NCI-H2107 (cell line): ENCODE results near the gene VSIG1.

ENCODE experiments used
- DNase-seq: peaks from one replicate; lab custom pipeline; 2025; lab: John Stamatoyannopoulos, UW

The VSIG1 gene

DNA sequence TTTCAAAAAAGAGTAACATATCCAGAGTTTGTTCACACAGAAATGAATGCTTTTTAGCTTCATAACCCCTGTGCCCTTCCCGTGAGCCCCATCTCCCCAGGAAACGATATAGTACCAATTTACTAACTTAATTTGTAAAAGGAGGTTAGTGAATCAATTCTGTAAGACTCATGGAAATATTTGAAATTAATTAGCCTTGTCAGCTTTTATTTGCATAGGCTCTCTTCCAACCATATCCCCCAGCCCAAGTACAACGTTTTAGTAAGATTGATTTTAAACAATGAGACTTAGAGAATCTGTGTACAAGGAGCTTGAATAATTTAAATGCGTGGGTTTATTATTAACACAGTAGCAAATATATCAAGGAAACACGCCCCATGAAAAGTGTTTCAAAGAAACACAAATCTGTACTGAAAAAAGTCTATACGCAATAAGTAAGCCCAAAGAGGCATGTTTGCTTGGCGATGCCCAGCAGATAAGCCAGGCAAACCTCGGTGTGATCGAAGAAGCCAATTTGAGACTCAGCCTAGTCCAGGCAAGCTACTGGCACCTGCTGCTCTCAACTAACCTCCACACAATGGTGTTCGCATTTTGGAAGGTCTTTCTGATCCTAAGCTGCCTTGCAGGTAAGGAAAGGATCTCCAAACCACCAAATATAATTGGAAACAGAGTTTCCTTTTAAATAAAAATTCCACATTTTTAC, at the start of gene VSIG1:
Gene VSIG1 (plus strand): TSS at position 512 of the 703 bp plus-strand sequence. CDS start 66 bp downstream, at position 578.
- DNase-seq: no peak

DNA sequence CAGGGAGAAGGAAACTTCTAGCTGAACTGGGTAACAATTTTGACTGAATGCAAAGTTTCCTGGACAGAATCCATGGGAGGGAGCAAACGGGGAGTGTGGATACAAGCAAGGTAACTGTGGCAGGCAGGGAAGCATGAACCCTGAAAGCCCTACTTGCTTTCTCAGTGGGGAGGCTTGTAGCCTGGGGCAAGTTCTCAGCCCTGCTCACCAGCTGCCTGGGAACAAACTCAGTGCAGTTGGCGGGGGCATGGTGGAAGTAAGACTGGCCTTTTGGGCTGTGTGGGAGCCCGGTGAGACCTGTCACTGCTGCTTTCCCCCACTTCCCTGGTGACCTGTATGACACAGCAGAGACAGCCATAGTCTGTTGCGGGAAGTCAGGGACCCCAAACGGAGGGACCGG, 48.7 kb upstream of the VSIG1 start:
- no peak for DNase-seq

DNA sequence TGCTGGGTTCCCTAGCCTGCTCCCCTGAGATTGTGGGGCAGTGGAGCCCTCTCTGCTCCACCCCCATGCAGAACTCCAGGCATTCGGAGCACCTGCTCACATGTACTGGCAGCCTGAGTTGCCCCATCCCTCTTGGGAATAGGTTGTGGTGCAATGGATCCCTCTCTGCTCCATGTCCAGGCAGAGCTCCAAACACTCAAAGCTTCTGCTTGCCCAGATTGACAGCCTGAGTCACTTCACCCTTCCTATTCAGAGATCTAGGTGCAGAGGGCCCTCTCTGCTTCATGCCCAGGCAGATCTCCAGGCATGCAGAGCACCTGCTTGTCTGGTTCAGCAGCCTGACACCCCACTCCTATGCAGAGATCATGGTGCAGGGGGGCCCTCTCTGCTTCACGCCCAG, 44.1 kb upstream of the VSIG1 start:
- peak; percentile 47 for DNase-seq

DNA sequence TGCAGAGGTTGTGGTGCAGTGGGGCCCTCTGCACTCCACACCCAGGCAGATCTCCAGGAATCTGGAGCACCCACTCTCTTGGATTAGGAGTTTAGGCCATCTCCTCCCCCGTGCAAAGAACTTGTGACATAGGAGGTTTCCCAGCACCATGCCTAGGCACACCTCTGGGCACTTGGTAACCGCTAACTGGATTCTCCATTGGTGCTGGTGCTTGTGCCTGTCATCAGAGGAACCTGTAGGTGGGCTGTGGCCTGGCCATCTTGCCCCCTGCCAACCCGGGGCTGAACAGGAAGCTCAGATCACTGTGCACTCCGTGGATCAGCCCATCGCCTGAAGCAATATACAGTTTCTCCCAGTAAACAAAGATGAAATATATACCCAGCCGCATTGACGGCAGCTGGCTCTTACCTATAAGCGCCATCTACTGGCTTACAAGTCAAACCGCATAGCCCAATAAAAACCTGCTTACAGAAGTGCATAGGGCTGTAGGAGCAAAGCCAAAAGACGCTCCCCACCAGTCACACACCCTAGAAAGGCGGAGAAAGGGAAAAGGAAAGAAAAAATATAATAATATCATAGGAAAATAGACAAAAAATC, 43.5 kb upstream of the VSIG1 start:
- DNase-seq: peak; percentile 41

DNA sequence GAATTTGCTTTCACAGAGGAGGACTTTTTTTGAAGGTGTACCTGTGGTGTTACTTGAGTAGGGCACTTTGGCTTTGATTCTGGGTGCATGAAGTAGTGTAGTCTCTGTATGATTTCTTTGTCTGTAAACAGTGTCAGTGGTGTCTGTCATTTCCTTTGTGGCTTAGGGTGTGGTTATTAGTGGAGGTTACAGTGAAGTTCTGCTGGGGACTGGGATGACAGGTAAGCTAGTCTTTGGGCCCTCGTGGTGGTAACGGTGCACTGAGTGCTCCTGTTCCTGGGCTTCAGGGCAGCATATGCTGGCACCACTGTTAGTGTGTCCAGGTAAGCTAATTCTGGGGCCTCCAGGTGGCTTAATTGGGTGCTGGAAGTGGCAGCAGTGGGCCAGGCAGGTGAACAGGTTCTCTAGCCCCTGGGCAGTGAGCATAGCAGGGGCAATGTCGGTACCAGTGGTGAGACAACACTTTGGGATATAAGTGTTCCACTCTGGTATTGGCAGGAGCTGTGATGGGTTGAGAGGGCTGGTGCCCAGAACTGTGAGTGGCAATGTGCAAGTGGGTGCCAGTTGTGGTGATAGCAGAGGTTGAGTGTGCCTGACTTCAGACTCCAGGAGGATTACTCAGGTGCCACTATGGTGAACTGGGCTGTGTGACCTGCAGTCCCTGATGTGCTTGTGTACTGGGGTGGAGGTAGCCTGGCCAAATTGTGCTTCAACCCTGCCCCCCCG, 26.0 kb upstream of the VSIG1 start:
- no peak for DNase-seq

DNA sequence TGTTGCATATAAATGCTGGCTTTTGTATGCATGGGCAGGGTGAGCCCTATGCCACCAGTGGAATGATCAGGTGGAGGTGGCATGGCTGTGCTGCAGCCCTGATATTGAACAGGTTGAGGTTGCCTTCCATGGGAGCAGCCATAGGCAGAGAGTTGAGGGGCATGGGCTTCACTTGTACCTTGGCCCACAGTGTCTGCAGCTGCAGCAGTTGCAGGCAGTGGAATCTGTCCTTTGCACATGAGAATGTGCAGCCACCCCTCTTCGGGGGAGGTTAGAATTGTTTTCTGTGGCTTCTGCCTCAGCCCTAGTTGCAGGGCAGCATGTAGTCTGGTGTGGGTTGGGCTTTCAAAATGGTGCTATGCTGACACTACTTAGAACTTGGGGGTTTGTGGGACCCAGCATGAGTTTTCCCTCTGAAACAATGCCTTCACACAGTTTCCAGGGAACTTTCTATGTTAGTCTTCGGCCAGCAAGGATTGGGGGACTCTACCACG, 25.4 kb upstream of the VSIG1 start:
- DNase-seq: no peak

DNA sequence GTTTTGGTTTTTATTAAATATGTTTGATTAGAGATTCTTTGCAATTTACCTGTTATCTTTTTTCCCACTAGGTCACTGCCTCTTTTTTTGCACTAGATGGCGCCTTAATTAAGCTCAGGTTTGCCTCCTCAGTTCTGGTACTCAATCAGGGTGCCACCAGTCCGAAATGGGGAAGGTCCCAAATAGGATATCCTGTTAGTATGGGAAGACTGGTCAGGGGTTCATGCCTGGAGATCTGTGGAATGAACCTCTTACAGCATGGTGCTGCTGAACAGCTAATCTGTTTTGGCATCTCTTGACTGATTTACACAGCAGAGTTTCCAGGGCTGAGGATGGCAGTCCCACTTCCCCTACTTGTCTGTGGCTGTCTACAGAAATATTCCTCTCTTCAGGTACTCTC, 24.2 kb upstream of the VSIG1 start:
- no peak for DNase-seq

DNA sequence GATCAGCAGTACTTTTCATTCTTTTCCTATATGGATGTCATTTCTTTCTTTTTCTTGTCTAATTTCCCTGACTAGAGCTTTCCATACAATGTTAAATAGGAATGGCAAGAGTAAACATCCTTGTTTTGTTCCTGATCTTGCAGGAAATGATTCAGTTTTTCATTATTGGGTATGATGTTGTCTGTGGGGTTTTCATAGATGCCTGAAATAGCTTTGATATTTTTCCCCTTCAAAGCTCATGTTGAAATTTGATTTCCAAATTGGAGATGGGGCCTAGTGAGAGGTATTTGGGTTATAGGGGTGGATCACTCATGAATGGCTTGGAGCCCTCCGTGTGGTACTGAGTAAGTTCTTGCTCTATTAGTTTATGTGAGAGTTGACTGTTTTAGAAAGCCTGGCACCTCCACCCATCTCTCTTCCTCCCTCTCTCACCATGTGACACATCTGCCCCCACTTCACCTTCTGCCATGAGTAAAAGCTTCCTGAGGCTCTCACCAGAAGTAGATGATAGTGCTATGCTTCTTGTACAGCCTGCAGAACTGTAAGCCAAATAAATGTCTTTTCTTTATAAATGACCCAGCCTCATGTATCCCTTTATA, 22.3 kb upstream of the VSIG1 start:
- no peak for DNase-seq

DNA sequence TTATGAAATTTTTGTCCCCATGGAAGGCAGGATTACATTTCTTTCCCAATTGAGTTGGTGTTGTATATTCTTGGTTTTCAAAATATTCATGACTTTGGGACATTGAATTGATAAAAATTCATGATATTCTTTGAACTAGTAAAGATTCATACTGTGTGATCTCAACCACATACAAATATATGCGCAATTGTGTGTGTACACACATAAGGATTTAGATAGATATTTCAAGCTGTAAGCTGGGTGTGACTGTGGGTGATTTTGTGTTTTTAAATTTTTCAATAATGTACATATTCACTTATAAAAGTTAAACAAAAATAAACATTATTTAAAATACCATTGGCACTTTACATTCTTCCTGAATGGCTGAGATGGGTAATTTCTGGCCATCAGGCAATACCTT, 19.5 kb upstream of the VSIG1 start:
- no peak for DNase-seq

DNA sequence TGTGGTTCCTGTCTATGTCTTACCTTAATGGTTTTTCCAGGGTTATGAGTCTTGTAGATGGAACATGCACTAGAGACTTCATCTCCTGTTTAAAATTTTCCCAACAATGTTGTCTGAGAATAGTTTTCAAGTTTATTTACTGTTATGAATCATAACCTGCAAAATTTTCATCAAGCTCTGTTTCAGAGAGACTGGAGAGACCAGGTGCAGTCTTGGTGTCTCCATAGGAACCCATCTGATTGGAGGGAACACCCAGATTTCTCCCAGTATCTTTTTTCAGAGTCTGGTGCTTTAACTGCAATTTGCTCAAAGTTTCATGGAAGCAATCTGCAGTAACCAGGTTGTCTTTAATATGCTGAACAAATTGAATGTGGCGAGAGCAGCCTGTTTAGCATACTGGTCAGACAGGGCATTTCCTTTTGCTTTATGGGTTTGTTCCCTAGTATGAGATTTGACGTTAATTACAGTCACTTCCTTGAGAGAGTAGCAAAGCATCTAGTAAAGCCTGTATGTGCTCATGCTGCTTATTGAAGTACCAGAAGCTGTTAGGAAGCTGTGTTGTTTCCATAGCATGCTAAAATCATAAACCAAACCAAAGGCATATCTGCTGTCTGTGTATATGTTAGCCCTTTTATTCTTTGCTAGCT, 18.8 kb upstream of the VSIG1 start:
- no peak for DNase-seq

DNA sequence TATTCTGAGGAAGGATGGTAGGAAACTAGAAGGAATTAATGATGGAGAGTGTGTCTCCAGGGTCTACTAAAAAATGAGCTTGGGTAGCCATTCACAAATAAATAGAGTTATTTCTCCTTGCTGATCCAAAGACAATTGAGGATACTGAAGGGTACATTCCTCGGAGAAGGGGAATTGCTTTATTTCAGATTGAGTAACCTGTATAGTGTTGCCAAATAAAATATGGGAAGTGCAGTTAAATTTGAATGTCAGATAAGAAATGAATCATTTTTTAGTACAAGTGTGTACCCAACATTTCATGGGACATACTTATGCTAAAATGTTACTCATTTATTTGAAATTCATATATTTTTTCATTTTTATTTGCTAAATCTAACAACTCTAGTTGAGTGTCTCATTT, 16.0 kb upstream of the VSIG1 start:
- DNase-seq: no peak

DNA sequence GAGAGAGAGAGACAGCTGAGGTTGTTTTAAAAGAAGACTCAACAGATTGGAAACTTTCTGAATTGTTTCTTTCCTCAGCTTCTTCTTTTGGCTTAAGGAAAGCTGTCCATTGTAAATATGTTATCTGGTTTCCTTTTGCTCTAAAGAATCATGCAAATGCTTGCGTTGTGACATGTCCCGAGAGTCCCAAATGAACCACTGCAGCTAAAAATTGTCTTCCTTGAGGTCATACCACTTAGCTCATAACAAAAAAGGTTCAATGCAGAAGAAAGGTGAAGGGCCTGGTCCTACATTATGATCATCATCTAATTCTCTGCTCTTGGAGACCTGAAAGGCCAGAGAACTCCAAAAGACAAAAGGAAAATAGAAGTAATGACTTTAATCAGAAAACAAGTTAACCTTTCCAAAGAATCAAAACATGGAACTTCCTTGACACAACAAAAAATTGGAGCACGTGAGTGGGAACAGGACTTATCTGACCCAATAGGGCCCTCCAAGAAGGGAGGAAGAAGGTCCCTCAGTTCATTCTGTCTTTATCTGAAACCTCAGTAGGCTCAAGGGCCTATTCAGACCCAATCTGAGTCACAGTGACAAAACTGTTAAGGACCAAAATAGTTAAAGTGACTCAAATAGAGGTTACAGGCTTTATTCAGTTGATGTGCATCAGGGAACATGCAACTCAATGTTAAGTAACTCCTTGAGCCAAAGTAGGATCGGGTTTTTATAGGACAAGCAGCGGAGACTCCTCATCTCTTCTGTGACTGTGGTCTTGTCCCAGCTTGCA, 14.7 kb upstream of the VSIG1 start:
- no peak for DNase-seq

DNA sequence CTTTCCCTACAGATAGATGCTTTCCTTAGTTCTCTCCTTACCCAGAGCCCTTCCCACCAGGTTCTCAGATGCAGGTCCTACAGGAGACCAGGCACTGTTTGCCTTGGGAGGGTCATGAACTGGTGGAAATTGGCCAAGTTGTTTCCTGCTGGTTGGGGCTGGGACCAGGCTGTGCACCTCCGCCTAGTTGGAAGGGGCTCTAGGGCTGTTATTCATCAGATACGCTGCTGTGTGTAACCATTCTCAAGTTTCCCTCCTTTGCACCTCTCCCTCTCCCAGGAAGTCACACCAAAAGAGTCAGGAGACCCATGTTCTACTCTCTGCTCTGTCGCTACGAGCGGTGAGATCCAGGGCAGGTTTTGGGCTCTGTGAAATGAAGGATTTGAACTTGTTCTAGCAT, 11.9 kb upstream of the VSIG1 start:
- no peak for DNase-seq

DNA sequence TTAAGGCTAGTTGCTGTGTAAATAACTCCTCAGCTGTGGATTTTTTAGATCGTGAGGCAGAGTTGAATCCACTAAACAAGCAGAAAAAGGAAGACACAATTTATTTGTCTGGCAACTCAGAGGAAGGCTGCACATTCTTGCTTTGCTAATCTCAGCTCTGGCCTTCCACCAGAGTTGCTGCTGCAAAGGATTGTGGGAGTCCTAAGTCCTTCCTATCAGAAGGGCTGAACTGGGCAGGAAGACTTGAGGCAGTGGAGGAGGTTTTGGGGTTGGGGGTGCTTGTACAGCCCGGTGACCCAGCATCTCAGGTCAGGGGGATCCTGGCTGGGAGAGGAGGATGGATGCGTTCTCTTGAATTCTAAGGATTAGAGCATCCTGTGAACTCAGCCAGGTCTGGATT, 11.0 kb upstream of the VSIG1 start:
- no peak for DNase-seq

DNA sequence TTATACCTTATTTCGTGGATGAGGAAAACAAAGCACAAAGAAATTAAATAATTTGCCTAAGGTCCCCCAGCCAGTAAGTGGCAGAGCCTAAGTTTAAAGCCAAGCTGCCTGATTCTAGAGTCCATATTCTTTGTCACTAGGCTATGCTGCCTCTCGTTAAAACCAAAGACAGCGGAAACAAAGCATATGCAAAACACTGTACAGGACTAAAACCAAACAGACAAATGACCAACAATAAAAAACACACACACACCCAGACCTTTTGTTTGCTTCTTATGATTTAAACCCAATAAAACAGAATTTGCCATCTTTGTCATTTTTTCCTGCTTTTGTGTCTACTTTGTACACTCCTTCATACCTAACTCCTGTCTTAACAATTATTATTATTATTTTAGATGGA, 10.1 kb upstream of the VSIG1 start:
- no peak for DNase-seq

DNA sequence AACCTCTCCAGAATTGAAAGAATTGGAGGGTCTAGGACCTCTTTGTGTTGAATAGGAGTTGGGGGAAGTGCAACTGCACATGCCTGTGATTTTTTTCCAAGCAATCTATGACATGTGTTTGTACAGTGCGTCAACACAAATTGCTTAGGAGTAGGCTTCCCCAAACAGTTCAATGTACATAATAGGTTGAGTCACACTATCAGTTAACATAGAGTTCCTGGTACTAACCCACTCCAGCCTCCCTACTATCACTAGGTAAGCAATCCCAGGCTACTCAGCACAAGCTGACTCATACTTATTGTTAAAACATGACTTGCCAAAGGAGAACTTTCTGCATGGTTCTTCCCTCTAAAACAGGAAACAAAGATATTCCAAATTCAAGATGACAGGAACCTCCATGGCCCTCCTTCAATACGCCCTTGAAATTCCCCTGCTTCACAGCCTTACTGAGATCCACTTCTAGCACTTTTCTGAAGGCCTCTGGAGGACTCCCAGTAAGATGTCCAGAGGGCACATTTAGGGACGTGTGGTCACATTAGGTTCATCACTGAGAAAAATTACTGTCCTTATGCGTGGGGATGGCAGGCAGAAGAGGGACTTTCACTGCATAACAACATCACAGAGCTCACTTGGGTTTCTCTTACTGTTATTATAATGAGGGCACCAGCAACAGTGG, 8.4 kb upstream of the VSIG1 start:
- DNase-seq: no peak

DNA sequence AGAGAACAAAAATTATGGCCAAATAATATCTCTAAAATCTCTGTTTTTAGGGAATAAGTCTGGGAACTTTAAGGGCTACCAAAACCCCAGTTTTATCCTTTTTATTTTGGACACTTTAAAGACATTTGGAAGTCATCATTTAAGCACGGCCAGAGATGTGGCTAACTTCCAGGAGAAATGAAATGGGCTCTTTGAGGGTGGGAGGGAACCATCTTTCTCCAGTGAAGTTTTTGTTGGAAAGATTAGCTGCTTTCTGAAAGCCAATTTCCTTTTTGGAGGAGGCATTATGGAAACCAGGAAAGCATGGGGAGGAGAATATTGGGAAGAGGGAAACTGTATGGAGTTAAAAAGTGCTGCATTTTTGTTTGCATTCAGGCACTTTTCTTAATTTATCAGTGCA, 4.8 kb downstream of the VSIG1 start:
- DNase-seq: no peak

DNA sequence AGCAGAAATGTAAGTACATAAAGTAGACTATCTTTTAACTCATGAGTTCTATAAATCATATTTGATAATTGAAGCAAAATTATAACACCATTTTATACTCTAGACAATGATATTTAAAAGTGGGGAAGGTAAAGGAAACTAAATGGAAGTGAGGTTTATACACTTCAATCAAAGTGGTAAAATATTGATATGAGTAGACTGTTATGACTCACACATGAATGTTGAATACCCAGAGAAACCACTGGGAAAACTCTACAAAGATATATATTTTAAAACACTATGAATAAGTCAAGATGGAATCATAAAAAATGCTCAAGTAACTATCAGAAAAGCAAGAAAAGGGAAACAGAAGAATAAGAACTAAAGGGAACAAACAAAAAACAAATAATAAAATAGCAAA, 8.4 kb downstream of the VSIG1 start:
- DNase-seq: no peak

DNA sequence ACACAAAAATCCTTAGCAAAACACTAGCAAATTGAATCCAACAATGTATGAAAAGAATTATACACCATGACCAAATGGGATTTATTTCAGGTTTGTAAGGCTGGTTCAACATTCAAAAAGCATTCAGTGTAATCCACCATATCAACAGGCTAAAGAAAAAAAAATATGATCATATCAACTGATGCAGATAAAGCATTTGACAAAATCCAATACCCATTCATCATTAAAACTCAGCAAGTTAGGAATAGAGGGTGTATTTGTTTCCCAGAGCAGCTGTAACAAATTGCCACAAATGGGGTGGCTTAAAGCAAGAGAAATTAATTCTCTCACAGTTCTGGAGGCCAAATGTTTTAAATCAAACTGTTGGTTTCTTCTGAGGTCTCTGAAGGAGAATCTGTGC, 10.7 kb downstream of the VSIG1 start:
- no peak for DNase-seq

DNA sequence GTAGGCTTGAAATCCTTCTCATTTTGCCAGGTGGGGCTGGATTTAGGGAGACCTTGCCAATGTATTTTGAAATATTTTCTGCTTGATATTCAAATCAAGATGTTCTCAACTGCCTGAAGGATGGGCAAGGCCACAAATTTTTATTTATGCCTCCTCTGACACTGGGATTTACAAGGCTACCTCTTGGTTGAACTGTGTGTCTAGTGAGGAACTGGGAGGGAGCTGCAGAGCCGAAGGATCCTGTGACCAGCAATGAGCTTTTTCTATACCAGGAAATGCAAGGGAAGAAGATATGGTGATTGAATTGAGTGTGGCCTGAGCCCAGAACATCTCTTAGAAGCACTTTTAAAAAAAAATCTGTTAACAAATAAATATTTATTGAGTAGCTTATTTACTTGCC, 14.9 kb downstream of the VSIG1 start:
- no peak for DNase-seq

DNA sequence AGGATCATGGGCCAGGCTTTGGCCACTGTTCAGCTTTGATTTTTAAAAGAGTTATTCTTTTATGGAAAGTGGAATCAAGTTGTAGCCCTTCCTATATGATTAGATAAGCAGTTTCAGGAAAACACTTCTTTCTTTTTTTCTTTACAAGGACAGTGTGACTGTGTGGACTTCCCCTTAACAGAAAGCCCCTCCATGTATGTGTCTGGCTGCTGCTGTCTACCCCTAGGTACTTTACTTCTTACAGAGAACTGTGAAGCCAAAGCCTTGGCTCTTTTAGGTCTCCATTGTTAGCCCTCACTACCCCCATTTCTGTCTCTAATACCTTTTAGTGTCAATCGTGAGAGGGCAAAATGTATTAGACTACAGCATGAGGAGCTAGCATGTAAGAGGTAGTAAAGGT, 19.1 kb downstream of the VSIG1 start:
- DNase-seq: no peak
